ENCODE results near the gene CEP70.

Gene CEP70

GRCh38 chr3:138445654-138446053, 148.4 kb downstream of the CEP70 start:
- no peak for DNase-seq

DNA sequence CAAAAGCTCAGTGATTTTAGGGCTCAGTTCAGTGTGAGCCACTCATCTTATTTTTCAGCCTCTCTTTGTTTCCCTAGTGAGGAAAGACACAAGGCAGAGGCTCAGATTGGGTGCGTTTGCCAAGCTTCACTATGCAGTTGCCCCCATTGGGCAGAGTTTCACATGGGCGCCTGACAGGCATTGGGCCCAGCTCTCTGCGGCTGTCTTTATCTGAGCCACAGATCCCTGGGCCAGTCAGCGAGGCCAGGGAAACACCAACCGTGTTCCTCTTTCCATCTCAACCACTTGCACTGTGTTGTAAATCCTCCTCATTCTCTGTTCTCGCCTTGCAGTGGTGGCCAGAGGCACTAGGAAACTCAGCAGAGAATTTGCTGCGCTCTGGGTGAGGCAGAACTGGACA, 148.8 kb downstream of the CEP70 start:
- DNase-seq, result no peak

Measured in retina (tissue), 1 donor.